Kidney epithelial cell (primary cell): ENCODE results near the gene COMMD7. TPM values are rescaled to one million over a fixed set of nuclear protein-coding genes. Genes with fewer than 3 reads are reported as not detected.

Experiments
- DNase-seq: peaks from one replicate; pipeline ENCODE4 v3.0.0-alpha.2; 2010; ENCODE audit warnings: low read depth
- H3K27me3 ChIP-seq: 2 replicates; pipeline ENCODE4 v1.6.0; 2011; ENCODE audit warnings: low read length; ENCODE audit not compliant: control insufficient read depth, insufficient read depth
- H3K36me3 ChIP-seq: 2 replicates; pipeline ENCODE4 v1.5.1; 2011; ENCODE audit warnings: low read length; ENCODE audit not compliant: control insufficient read depth, insufficient read depth
- H3K4me3 ChIP-seq: 2 replicates; pipeline ENCODE4 v1.5.1; 2011; ENCODE audit warnings: low read depth, mild to moderate bottlenecking, control low read depth, low read length
- CTCF ChIP-seq: IDR thresholded peaks from 2 replicates; pipeline ENCODE4 v1.5.1; 2011; ENCODE audit warnings: mild to moderate bottlenecking, moderate library complexity, low read length, control low read depth, inconsistent platforms; ENCODE audit not compliant: insufficient read depth, poor library complexity, severe bottlenecking
- total RNA-seq: library from RNA; depleted of rRNA; stranded (reverse); fragments of >200 nt; gene quantifications from 2 replicates; pipeline ENCODE4 v1.2.3, GENCODE V29; 2015

Gene COMMD7
- total RNA-seq, 1 donor from 2014 or later = 52.1 TPM

GRCh38 chr20:32752458-32753250, 9.4 kb upstream of the COMMD7 start:
- peak; percentile 71 for DNase-seq
- Histone ChIP-seq H3K27me3 (no peaks in the 10 kb centered on the region), H3K36me3 (no peaks in the 10 kb centered on the region), H3K4me3 (no peak overlapping the region)
- no peak for TF ChIP-seq CTCF

DNA sequence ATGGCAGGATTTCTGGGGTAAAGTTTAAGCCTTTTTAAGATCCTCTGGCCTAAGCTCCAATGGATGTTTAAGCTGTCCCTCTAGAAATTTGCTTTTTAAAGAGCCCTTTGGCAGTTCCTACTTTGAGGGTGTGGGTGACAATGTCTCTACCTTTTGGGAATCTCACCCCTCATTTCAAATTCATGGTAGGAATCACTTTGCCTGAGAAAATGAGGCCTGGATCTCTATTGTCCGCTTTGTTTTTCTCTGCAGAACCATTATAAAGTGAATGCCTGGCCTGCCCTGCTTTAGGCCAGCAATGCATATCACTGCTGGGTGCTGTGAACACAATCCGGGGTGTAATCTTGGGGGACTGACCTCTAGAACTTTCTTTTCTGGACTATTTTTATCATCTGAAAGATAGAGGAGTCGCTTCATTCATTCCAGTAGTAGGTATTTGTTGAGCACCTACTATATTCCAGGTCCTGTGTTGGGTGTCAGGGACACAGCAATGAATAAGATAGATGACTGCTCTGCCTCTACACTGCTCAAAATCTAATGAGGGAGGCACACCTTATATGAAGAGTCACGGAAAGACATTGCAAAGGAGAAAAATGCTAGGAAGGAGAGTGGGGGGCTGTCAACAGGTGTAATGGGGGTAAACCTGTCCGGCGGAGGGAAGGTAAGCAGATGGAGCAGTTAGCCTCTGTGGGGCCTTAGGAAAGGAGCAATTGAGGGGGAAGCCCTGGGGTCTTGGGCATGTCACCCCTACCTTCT, 8.6 kb upstream of the COMMD7 start:
- H3K4me3 ChIP-seq = no peak overlapping the region
- H3K36me3 ChIP-seq = no peaks in the 10 kb centered on the region
- no peak for TF ChIP-seq CTCF
- no peak for DNase-seq
- no peaks in the 10 kb centered on the region for H3K27me3 ChIP-seq

DNA sequence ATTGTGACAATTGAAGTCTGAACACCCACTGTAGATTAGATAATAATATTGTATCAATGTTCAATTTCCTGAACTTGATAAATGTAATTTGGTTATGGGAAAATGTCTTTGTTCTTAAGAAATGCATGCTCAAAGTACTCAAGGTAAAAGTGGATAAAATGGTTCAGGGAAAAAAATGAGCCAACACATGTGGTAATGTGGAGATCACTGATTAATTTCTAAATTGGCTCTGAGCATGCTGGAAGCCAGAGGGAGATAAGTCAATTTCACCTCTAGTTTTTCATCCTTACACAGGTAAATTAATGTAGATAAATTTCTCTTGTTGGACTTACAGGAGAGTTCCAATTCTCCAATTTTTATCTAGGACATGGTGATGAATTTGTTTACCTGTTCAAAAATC, 8.0 kb upstream of the COMMD7 start:
- DNase-seq = no peak
- TF ChIP-seq CTCF = no peak
- H3K4me3 ChIP-seq = no peak overlapping the region
- no peaks in the 10 kb centered on the region for H3K27me3 ChIP-seq
- H3K36me3 ChIP-seq = no peaks in the 10 kb centered on the region

DNA sequence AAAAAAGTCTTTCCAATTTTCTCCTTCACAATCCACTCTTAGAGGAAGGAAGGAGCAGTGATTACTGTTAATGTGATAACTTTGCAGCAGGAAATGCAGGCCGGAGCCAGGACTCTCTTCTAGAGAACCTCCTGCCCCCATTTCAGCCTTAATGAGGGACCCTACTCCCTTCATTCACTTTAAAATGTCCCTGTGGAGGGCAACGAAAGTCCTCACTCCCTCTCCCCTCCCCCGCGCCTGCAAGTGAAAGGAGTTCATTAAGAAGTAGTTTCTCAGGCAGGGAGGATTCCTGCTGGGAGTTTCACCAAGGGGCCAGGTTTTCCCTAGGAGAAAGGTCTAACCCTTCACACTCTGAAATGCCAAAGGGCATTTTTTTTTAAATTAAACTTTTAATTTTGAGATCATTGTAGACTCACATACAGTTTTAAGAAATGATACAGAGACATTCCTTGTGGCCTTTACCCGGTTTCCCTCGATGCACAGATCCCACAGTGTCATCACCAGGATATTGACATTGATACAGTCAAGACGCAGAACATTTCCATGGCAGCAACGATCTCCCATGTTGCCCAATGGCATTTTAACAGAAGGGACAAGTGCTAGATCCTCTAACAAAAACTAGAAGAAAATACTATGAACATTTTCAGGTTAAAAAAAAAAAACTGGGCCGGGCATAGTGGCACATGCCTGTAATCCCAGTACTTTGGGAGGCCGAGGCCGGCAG, 6.8 kb upstream of the COMMD7 start:
- no peak for TF ChIP-seq CTCF
- DNase-seq = no peak
- H3K27me3 ChIP-seq = no peaks in the 10 kb centered on the region
- no peak overlapping the region for H3K4me3 ChIP-seq
- H3K36me3 ChIP-seq = no peaks in the 10 kb centered on the region

DNA sequence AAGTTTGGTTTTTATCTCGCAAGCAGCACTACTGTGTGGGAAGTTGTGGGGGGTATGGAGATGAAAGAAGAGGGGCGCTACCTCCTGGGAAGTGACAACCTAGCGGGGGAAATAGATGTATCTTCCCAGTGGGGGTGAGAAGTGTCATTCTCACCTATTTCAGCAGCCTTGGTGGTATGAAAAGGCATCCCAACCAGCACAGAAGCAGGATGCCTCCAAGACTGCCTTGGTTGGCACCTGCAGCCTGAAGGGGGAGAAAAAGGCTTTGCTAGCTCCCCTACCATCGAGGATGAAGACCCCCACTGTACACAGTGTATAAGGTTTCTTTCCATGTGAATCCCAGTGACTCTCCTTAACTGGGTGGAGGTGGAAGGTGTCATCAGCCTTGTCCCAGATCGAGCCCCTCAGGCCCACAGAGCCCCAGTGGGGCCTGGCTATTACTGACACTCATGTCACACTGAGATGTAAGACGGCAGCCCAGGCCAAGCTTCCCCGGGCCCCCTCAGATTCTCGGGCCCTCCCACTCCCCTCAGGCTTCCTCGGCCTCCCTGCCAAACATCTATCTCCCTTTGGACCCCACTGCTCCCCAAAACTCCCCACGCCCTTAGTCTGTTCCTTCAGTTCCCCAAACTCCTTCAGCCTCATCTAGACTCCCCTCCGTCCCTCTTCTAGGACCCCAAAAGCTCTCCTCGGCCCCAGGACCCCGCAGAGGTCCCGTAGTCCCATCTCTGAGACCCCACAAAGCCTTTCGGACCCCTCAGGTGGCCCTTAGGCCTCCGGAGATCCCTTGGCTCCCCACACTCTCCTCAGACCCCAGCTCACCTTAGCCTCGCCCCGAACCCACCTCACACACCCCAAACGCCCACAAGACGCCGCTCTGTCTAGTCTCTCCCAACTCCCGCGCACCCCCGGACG, 688 bp downstream of the COMMD7 start:
- peak overlapping the region; percentile 80 for H3K4me3 ChIP-seq
- no peaks in the 10 kb centered on the region for H3K36me3 ChIP-seq
- no peak for DNase-seq
- TF ChIP-seq CTCF = no peak
- no peaks in the 10 kb centered on the region for H3K27me3 ChIP-seq
